Astrocyte (in vitro differentiated cells and primary cell): ENCODE results near the gene FGFRL1.

Source experiments
- EZH2 ChIP-seq: IDR thresholded peaks from 2 replicates; pipeline ENCODE4 v1.6.1; 2012; ENCODE audit warnings: mild to moderate bottlenecking, low read length, inconsistent platforms; ENCODE audit not compliant: insufficient read depth
- TF ChIP-seq, protein P1 (sequence below): IDR thresholded peaks from 2 replicates; pipeline ENCODE4 v1.5.1; 2011; ENCODE audit warnings: low read depth, mild to moderate bottlenecking, inconsistent platforms, low read length, moderate library complexity; ENCODE audit not compliant: insufficient read depth

- TF ChIP-seq, protein P1, sequence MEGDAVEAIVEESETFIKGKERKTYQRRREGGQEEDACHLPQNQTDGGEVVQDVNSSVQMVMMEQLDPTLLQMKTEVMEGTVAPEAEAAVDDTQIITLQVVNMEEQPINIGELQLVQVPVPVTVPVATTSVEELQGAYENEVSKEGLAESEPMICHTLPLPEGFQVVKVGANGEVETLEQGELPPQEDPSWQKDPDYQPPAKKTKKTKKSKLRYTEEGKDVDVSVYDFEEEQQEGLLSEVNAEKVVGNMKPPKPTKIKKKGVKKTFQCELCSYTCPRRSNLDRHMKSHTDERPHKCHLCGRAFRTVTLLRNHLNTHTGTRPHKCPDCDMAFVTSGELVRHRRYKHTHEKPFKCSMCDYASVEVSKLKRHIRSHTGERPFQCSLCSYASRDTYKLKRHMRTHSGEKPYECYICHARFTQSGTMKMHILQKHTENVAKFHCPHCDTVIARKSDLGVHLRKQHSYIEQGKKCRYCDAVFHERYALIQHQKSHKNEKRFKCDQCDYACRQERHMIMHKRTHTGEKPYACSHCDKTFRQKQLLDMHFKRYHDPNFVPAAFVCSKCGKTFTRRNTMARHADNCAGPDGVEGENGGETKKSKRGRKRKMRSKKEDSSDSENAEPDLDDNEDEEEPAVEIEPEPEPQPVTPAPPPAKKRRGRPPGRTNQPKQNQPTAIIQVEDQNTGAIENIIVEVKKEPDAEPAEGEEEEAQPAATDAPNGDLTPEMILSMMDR: peak; percentile 11
- no peak for TF ChIP-seq EZH2
Measured at GRCh38 chr4:1050486-1051213, 39.2 kb downstream of the FGFRL1 start.
